CD4-positive, alpha-beta memory T cell (primary cell): ENCODE measurements around the gene CFAP107. TPM values are rescaled to one million over a fixed set of nuclear protein-coding genes. Genes with fewer than 3 reads are reported as not detected.

ENCODE experiments used
- CTCF ChIA-PET: fragments of 350-600 bp; sonication (Branson Sonifier 250); formaldehyde crosslinking; loops from one replicate; lab custom pipeline; 2021; ENCODE audit warnings: inconsistent platforms; ENCODE audit not compliant: partially characterized antibody; lab: Charles Lee
- POLR2A ChIA-PET: fragments of 350-600 bp; sonication (Branson Sonifier 250); formaldehyde crosslinking; loops from one replicate; lab custom pipeline; 2021; ENCODE audit not compliant: partially characterized antibody; lab: Charles Lee
- DNase-seq, 5 donors: peaks; one replicate each; pipeline versions ENCODE4 v3.0.0 to v3.0.0-alpha.2; 2020 to 2022; ENCODE audit warnings: mixed read lengths in 1 of 5
- H3K27ac ChIP-seq: one replicate; pipeline ENCODE4 v1.7.0; 2013; ENCODE audit warnings: low read depth, low read length
- H3K27me3 ChIP-seq: 2 replicates; pipeline ENCODE4 v1.7.0; 2013; ENCODE audit warnings: mild to moderate bottlenecking, low read length, moderate library complexity; ENCODE audit not compliant: insufficient read depth
- H3K36me3 ChIP-seq: 2 replicates; pipeline ENCODE4 v1.7.0; 2013; ENCODE audit warnings: mild to moderate bottlenecking, low read length, moderate library complexity; ENCODE audit not compliant: insufficient read depth
- H3K4me1 ChIP-seq: 2 replicates; pipeline ENCODE4 v1.7.0; 2013; ENCODE audit warnings: mild to moderate bottlenecking, low read length, moderate library complexity; ENCODE audit not compliant: insufficient read depth
- H3K4me3 ChIP-seq, 2 donors: one replicate each; pipeline ENCODE4 v1.7.0; 2013; ENCODE audit warnings: low read length in 2 of 2, mild to moderate bottlenecking in 1 of 2
- H3K9me3 ChIP-seq, 2 donors: one replicate each; pipeline ENCODE4 v1.7.0; 2013; ENCODE audit warnings: low read length in 2 of 2, control low read depth in 1 of 2; ENCODE audit not compliant: control insufficient read depth in 1 of 2
- H3K27ac Mint-ChIP-seq, 7 donors: one replicate each; pipeline ENCODE4 v1.8.0; 2020 to 2021; ENCODE audit warnings: mixed read lengths in 7 of 7, mild to moderate bottlenecking in 6 of 7, inconsistent platforms in 3 of 7, moderate library complexity in 3 of 7
- H3K27me3 Mint-ChIP-seq, 2 donors: one replicate each; pipeline ENCODE4 v1.8.0; 2020 to 2021; ENCODE audit warnings: mixed read lengths in 2 of 2
- H3K36me3 Mint-ChIP-seq, 2 donors: one replicate each; pipeline ENCODE4 v1.8.0; 2020 to 2021; ENCODE audit warnings: mixed read lengths in 2 of 2, inconsistent platforms in 1 of 2, mild to moderate bottlenecking in 1 of 2
- H3K4me1 Mint-ChIP-seq, 4 donors: one replicate each; pipeline ENCODE4 v1.8.0; 2020 to 2021; ENCODE audit warnings: mixed read lengths in 4 of 4, mild to moderate bottlenecking in 1 of 4
- H3K4me3 Mint-ChIP-seq, 8 donors: one replicate each; pipeline ENCODE4 v1.8.0; 2020 to 2021; ENCODE audit warnings: mixed read lengths in 8 of 8, mild to moderate bottlenecking in 7 of 8, moderate library complexity in 6 of 8, inconsistent platforms in 3 of 8
- H3K9me3 Mint-ChIP-seq, 8 donors: one replicate each; pipeline ENCODE4 v1.8.0; 2020 to 2021; ENCODE audit warnings: mixed read lengths in 8 of 8, mild to moderate bottlenecking in 5 of 8, inconsistent platforms in 3 of 8, moderate library complexity in 1 of 8
- intact Hi-C: fragments of 100-400 bp; cut with micrococcal nuclease; formaldehyde crosslinking; loops from one replicate; pipeline ENCODE4 v1.15.1; 2023
- polyA plus RNA-seq, 2 donors: library from polyadenylated mRNA; unstranded; fragments of 300-500 nt; fragmentation: Illumina TruSeq; gene quantifications; one replicate each; pipeline ENCODE4 v1.2.3, GENCODE V29; 2021
- total RNA-seq, 2 experiments: library from RNA; stranded (reverse); gene quantifications; one replicate each; pipeline ENCODE4 v1.2.3, GENCODE V29; 2021

The CFAP107 gene
- total and polyA plus RNA-seq, 4 experiments from 2014 or later: not detected

GRCh38 chr1:12739613-12740012 lies 6.4 kb upstream of the CFAP107 start:
- Histone ChIP-seq H3K36me3 (no peaks in the 10 kb centered on the region), H3K9me3 (no peaks in the 10 kb centered on the region), H3K4me3 (no peak overlapping the region), H3K27ac (no peak overlapping the region), H3K4me1 (no peaks in the 10 kb centered on the region), H3K27me3 (peaks cover 14% of the 10 kb centered on the region)
- no peak overlapping the region for H3K27ac Mint-ChIP-seq
- intact Hi-C loops: no loop called here
- H3K4me1 Mint-ChIP-seq: no peaks in the 10 kb centered on the region
- H3K9me3 Mint-ChIP-seq: peaks cover 0 to 27% (median 18%) of the 10 kb centered on the region in 8 donors
- H3K4me3 Mint-ChIP-seq: no peak overlapping the region
- peaks cover 40 to 48% of the 10 kb centered on the region in 2 donors for H3K27me3 Mint-ChIP-seq
- DNase-seq: no peak
- POLR2A ChIA-PET: no interaction called here
- CTCF ChIA-PET: no interaction called here
- no peaks in the 10 kb centered on the region for H3K36me3 Mint-ChIP-seq

- no peak for DNase-seq
- Histone ChIP-seq H3K27ac (no peak overlapping the region), H3K36me3 (no peaks in the 10 kb centered on the region), H3K27me3 (peaks cover 9% of the 10 kb centered on the region), H3K4me1 (no peaks in the 10 kb centered on the region), H3K9me3 (no peaks in the 10 kb centered on the region), H3K4me3 (no peak overlapping the region)
- POLR2A ChIA-PET: no interaction called here
- Mint-ChIP-seq H3K27ac (no peak overlapping the region), H3K36me3 (no peaks in the 10 kb centered on the region), H3K4me3 (no peak overlapping the region), H3K9me3 (peaks cover 0 to 17% (median 9%) of the 10 kb centered on the region in 8 donors), H3K27me3 (peaks cover 36 to 48% of the 10 kb centered on the region in 2 donors), H3K4me1 (no peaks in the 10 kb centered on the region)
- intact Hi-C loops: no loop called here
- CTCF ChIA-PET: no interaction called here
Observed at GRCh38 chr1:12741946-12742345, 4.1 kb upstream of the CFAP107 start.

GRCh38 chr1:12745126-12745991 lies 641 bp upstream of the CFAP107 start:
- Mint-ChIP-seq H3K36me3 (peaks cover 2 to 6% of the 10 kb centered on the region in 2 donors), H3K27ac (no peak overlapping the region), H3K27me3 (peaks cover 30 to 38% of the 10 kb centered on the region in 2 donors), H3K4me1 (no peaks in the 10 kb centered on the region), H3K9me3 (peaks cover 0 to 44% (median 35%) of the 10 kb centered on the region in 8 donors), H3K4me3 (no peak overlapping the region)
- POLR2A ChIA-PET: no interaction called here
- H3K27ac ChIP-seq: no peak overlapping the region
- DNase-seq: no peak
- intact Hi-C loops: no loop called here
- CTCF ChIA-PET: no interaction called here
- H3K27me3 ChIP-seq: peaks cover 11% of the 10 kb centered on the region
- no peaks in the 10 kb centered on the region for H3K4me1 ChIP-seq
- H3K36me3 ChIP-seq: no peaks in the 10 kb centered on the region
- H3K9me3 ChIP-seq: no peaks in the 10 kb centered on the region
- no peak overlapping the region for H3K4me3 ChIP-seq

GRCh38 chr1:12748778-12749355 lies 2.9 kb downstream of the CFAP107 start:
- Mint-ChIP-seq H3K27ac (no peak overlapping the region), H3K36me3 (peaks cover 2 to 6% of the 10 kb centered on the region in 2 donors), H3K9me3 (peaks cover 0 to 51% (median 39%) of the 10 kb centered on the region in 8 donors), H3K4me3 (no peak overlapping the region), H3K27me3 (peaks cover 25 to 27% of the 10 kb centered on the region in 2 donors), H3K4me1 (no peaks in the 10 kb centered on the region)
- Histone ChIP-seq H3K9me3 (no peaks in the 10 kb centered on the region), H3K36me3 (no peaks in the 10 kb centered on the region), H3K27ac (no peak overlapping the region), H3K4me1 (no peaks in the 10 kb centered on the region), H3K27me3 (peaks cover 14% of the 10 kb centered on the region), H3K4me3 (no peak overlapping the region)
- ChIA-PET CTCF (no interaction called here), POLR2A (no interaction called here)
- DNase-seq: no peak
- intact Hi-C loops: no loop called here

- no peak for DNase-seq
- intact Hi-C loops: no loop called here
- Histone ChIP-seq H3K4me1 (no peaks in the 10 kb centered on the region), H3K27me3 (peaks cover 9% of the 10 kb centered on the region), H3K36me3 (no peaks in the 10 kb centered on the region), H3K9me3 (no peaks in the 10 kb centered on the region), H3K27ac (no peak overlapping the region), H3K4me3 (no peak overlapping the region)
- Mint-ChIP-seq H3K4me1 (no peaks in the 10 kb centered on the region), H3K9me3 (peaks cover 0 to 14% (median 10%) of the 10 kb centered on the region in 8 donors), H3K4me3 (no peak overlapping the region), H3K27ac (no peak overlapping the region), H3K27me3 (peaks cover 16 to 35% of the 10 kb centered on the region in 2 donors), H3K36me3 (no peaks in the 10 kb centered on the region)
- ChIA-PET CTCF (no interaction called here), POLR2A (no interaction called here)
Observed at GRCh38 chr1:12754738-12755137, 8.7 kb downstream of the CFAP107 start.

- H3K4me1 Mint-ChIP-seq: no peaks in the 10 kb centered on the region
- Histone ChIP-seq H3K27me3 (peaks cover 5% of the 10 kb centered on the region), H3K9me3 (no peaks in the 10 kb centered on the region), H3K36me3 (no peaks in the 10 kb centered on the region), H3K4me3 (no peak overlapping the region), H3K4me1 (no peaks in the 10 kb centered on the region), H3K27ac (no peak overlapping the region)
- H3K4me3 Mint-ChIP-seq: no peak overlapping the region
- CTCF ChIA-PET: no interaction called here
- POLR2A ChIA-PET: no interaction called here
- H3K9me3 Mint-ChIP-seq: peaks cover 0 to 2% (median 0%) of the 10 kb centered on the region in 8 donors
- no peaks in the 10 kb centered on the region for H3K36me3 Mint-ChIP-seq
- H3K27ac Mint-ChIP-seq: no peak overlapping the region
- H3K27me3 Mint-ChIP-seq: peaks cover 14 to 32% of the 10 kb centered on the region in 2 donors
- intact Hi-C loops: no loop called here
- no peak for DNase-seq
Observed at GRCh38 chr1:12756273-12756672, 10.3 kb downstream of the CFAP107 start.

GRCh38 chr1:12756768-12757413 lies 10.9 kb downstream of the CFAP107 start:
- ChIA-PET POLR2A (no interaction called here), CTCF (no interaction called here)
- Histone ChIP-seq H3K4me3 (no peak overlapping the region), H3K27ac (no peak overlapping the region), H3K9me3 (no peaks in the 10 kb centered on the region), H3K36me3 (no peaks in the 10 kb centered on the region), H3K27me3 (peaks cover 1% of the 10 kb centered on the region), H3K4me1 (no peaks in the 10 kb centered on the region)
- H3K4me1 Mint-ChIP-seq: no peaks in the 10 kb centered on the region
- intact Hi-C loops: no loop called here
- peaks cover 14 to 32% of the 10 kb centered on the region in 2 donors for H3K27me3 Mint-ChIP-seq
- H3K4me3 Mint-ChIP-seq: no peak overlapping the region
- no peak overlapping the region for H3K27ac Mint-ChIP-seq
- peaks cover 0 to 2% (median 0%) of the 10 kb centered on the region in 8 donors for H3K9me3 Mint-ChIP-seq
- H3K36me3 Mint-ChIP-seq: no peaks in the 10 kb centered on the region
- no peak for DNase-seq
